Skeletal muscle cell (primary cell): Measurements from ENCODE around the gene TXNDC17.
"Not testable (repeated sequence)": the region's sequence is repeated elsewhere in the genome, so short reads cannot be mapped to it uniquely, and the experiment has no call there.

Experiments used
- DNase-seq: peaks from one replicate; pipeline ENCODE4 v3.0.0-alpha.2; 2010; ENCODE audit warnings: low read depth
- H3K4me3 ChIP-seq: 2 replicates; pipeline ENCODE4 v1.5.1; 2011; ENCODE audit warnings: low read depth, mild to moderate bottlenecking, control low read depth, low read length, moderate library complexity

TXNDC17 gene

GRCh38 chr17:6677946-6678345 is 37.1 kb downstream of the TXNDC17 start:
- no peak overlapping the region for H3K4me3 ChIP-seq
- DNase-seq, result no peak

- H3K4me3 ChIP-seq, result no peak overlapping the region
- DNase-seq, result no peak
These were observed 38.4 kb downstream of the TXNDC17 start for GRCh38 chr17:6679241-6679640.

DNA sequence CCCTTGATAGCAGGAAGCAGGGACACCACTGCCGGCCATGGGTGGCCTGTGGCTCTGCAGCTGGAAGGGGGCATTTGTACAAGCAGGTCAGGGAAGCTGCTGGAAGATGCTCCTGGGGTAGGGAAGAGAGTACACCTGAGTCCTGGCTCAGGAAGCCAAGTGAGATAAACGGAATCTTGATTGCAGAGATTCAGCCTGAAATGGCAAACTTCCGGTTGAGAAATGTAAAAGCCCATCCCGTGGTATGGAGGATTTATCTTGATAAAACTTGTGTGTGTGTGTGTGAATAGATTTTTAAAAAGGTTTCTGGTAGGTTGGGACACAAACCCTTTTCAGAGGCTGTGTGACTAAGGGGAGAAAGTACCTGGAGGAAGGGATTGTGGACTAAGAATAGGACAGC is 40.3 kb downstream of the TXNDC17 start:
- H3K4me3 ChIP-seq, result no peak overlapping the region
- DNase-seq, result no peak

- H3K4me3 ChIP-seq, result no peak overlapping the region
- DNase-seq, result no peak
These were observed 40.8 kb downstream of the TXNDC17 start for GRCh38 chr17:6681671-6682070.

- no peak overlapping the region for H3K4me3 ChIP-seq
- DNase-seq, result no peak
These were observed 41.5 kb downstream of the TXNDC17 start for GRCh38 chr17:6682339-6682738.

GRCh38 chr17:6683081-6683684 is 42.3 kb downstream of the TXNDC17 start:
- DNase-seq, result no peak
- no peak overlapping the region for H3K4me3 ChIP-seq

- no peak for DNase-seq
- no peak overlapping the region for H3K4me3 ChIP-seq
These were observed 43.0 kb downstream of the TXNDC17 start for GRCh38 chr17:6683730-6684459.

GRCh38 chr17:6684460-6684783 is 43.6 kb downstream of the TXNDC17 start:
- H3K4me3 ChIP-seq, result no peak overlapping the region
- DNase-seq, result no peak

DNA sequence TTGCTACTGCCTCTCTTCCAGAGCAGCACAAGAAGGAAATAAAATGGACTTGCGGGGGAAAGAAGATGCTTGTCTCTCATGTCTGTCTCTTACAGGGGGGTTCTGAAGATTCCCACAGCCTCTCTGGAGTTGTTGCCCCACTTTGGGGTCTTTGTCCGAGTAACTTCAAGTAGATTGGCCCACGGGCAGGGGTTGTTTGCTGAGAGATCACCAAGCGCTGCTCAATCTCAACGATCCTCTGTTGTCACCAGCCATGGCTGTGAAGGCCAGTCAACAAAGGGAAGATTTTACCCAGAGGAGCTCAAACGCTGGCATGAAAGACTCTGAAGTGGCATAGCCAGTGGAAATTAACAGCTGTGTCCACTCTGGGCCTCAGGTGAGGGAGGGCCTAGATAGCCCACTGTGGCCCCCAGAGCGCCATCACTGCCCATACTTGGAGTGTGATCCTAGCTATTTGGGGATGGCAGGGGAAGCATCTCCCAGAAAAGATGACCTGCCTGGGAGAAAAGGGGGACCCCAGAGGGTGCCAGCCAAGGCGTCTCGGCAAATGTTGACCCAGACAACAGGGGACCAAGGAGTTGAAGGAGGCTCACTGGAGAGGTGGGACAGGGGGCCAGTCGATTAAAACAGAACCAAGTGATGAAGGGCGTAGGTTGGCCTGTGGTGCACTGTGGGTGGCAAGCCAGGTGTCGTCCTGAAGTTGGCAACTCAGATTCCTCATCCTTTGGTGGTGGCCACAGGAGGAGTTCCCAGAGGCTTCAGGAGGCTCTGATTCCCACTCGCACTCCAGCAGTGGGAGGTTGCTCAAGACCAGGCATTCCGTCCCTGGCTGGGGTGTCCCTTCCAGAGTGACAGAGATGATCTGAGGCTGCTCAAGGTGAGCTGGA is 44.3 kb downstream of the TXNDC17 start:
- DNase-seq, result no peak
- H3K4me3 ChIP-seq, result no peak overlapping the region

- DNase-seq, result no peak
- H3K4me3 ChIP-seq, result no peak overlapping the region
These were observed 45.2 kb downstream of the TXNDC17 start for GRCh38 chr17:6686026-6686425.

GRCh38 chr17:6688944-6689343 is 48.1 kb downstream of the TXNDC17 start:
- DNase-seq, result no peak
- H3K4me3 ChIP-seq, result no peak overlapping the region

DNA sequence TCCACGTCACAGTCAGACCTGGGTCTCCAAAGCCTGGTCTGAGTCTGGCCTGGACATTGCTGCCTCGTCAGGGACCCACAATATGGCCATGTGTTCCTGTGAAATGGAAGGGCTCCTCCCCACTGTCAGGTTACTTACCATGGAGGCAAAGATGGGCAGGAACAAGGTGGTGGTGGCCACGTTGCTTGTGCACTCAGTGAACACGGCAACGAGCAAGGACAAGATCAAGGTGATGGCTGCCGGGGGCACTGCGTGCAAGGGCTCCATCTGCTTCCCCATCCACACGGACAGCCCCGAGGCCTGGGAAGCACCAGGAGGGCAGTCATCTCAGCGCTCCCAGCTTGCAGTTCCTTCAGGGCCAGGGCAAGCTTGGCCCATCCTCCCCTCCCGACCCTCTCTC is 49.8 kb downstream of the TXNDC17 start:
- DNase-seq, result no peak

GRCh38 chr17:6691546-6691945 is 50.7 kb downstream of the TXNDC17 start:
- H3K4me3 ChIP-seq, result no peak overlapping the region
- no peak for DNase-seq

More for the DNA sequence above, 49.8 kb downstream of the TXNDC17 start:
- H3K4me3 ChIP-seq, result no peak overlapping the region

DNA sequence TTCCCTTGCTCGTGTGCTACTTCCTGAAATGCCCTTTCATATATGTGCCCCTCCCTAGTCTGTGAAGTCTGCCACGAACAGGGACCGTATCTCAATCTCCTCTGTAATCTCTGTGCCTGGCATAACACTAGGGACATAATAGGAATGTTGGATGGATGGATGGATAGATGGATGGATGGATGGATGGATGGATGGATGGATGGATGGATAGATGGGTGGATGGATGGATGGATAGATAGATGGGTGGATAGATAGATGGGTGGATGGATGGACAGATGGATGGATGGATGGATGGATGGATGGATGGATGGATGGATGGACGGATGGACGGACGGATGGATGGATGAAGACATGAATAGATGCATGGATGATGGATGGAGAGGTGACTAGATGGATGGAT is 51.1 kb downstream of the TXNDC17 start:
- DNase-seq, H3K4me3 ChIP-seq: not testable (repeated sequence)
